Midbrain (tissue), 1 donor: ENCODE measurements around the gene AKR1C2.
"Not testable (repeated sequence)": the region's sequence is repeated elsewhere in the genome, so short reads cannot be mapped to it uniquely, and the experiment has no call there.

ENCODE experiments used
- DNase-seq: peaks from one replicate; lab custom pipeline; 2025; lab: John Stamatoyannopoulos, UW

The AKR1C2 gene

DNA sequence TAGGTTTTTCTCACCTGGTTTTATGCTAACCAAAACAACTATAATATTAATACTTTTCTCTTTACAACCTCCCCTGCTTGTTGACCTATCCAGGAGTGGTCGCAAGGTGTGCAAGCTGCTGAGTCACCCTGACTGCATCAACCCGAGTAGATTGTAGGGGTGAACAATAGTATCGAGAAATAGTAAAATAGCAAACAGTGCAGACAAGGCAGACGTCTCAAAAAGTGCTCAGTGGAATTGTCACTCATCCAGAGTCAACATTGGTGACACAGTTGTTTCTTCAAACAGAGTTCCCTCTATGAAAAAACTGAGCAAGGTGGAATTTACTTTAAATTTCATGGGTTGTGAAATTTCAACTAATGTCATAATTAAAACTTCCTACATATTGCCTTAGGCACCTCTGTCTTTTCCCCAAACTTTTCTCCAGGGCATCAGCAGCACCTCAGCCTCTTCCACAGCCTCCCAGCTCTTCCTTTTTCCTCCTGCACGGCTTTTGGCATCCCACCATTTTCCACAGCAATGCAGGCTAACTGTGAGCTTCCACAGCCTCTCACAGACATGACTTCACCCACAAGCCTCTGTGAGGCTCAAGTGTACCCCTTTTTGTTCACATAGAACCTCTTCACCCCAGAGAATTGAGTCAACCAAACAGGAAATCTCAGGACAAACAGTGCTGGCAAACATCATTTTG lies 46.6 kb downstream of the AKR1C2 start:
- DNase-seq = not testable (repeated sequence)

DNA sequence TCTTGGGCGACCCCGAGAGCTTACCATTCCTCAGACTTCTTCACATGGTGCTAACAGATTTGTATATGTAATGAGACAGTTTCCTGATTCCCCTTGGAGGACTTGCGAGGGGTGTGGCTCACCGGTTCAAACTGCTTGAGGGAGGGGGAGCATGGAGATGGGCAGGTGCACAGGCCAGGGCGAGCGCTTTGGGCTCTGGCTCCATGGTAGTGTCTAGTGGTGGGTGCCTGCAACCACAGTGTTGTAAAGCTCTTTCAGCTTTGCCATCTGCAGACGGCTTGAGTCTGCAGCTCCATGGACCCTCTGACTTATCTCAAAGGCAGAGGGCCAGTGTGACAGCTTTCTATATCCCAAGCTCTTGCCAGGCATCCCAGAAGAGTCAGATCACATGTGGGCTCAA lies 47.6 kb downstream of the AKR1C2 start:
- DNase-seq = not testable (repeated sequence)

DNA sequence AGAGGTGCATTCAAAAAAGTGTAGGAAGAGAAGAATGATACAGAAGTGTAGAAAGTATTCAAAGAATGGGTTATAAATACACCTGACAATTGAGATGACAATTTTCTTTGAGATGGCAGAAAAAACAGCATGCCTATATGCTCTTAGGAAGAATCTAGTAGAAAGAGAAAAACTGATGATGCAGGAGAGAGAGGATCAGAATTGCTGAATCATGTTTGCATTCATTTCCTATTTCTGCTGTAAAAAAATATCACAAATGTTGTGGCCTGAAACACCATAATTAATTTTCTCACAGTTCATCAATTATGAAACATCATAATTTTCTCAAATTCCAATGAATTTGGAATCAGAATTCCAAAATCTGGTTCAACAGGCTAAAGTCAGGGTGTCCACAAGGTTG lies 50.3 kb downstream of the AKR1C2 start:
- DNase-seq = no peak

DNA sequence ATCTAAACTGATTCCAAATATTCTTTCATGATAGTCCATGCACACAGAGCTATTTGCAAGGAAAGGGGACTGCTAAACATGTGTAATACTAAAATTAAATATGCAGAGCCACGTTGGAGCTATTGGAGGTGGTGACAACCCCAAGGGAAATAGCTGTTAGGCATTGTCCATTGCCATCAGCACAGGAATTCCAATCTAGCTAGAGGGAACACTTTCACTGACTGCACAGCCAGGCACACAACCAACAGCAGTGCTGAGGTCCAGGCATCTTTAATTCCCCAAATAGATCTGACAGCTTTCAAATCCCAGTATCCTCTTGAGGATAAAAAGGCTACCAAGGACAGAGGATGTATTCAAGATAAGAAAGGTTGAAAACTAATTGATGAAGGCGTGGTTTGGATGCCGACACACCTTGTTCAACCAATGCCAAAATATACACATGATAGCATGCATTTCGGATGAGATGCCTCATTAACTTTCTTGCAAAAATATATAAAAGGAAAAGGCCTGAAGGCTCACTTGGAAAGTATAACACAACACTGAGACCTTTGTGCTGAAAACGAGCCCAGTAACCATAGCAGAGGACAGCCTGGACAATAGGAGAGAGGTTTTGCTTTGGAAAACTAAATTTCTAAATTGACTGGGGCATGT lies 52.0 kb downstream of the AKR1C2 start:
- DNase-seq = not testable (repeated sequence)

DNA sequence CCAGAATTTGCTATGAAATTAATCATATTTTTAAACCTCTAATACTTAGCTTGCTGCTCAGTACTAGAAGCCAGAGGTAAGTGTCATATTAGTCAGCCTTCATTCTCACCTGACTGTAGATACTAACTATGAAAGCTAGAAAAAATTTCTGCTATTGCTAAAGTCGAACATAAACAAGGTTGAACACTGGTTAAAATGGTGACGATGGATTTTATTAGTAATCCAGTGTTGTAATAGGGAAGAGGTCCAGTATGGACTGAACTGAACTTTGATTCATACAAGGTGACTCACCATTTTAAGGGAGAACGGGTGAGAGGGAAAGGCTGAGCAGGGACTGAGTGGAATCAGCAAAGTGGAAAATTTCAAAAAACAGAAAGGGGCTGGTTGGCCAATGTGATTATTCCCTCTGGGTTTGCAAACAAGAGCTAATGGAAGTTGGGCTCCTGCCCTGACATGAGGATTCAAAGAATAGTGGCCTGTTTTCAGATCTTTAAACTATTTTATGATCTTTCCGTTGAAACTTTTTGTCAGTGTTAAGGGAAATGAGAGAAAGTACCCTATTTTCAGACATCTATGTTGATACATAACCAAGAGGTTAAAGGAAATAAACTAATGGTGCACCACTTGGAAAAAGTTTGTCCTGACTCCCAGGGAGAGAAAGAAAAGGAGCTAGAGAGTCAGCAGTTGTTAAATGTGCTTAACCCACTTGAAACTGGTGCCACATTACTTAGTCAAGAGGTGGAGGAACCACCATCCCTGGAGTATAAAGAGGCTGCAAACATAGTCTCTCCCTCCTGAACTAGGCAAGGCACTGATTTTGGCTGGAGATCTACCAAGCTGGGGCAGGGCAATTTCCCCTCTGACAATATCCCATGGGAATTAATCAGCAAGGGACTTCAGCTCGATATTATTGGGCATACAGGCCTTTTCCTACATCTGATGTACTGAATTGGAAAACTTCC lies 55.7 kb downstream of the AKR1C2 start:
- no peak for DNase-seq

DNA sequence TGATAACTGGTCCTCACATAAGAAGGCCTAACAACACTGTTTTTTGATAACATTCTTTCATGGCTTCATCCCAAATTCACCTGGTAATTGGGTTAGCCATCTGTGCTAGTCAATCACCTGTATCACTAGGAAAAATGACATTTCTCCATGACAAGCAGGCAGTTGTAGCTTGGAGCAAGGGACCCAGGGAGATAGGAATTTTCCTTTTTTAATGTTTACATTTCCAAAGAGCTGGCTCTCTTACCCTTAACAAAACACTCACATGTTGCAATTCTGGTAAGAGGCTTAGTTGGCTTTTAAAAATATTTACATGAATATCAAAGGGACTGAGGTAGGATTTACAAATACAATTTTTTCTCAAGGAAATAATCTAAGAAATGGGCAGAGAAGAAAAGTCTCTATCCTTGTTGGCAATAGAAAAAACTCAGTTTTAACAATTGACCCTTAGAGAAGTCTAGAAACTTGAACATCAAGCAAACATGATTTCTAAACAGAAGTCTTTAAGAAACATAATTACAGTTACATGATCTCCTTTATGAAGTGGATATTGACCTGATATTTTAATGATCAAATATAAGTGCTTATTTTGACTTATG lies 56.5 kb downstream of the AKR1C2 start:
- DNase-seq = no peak

DNA sequence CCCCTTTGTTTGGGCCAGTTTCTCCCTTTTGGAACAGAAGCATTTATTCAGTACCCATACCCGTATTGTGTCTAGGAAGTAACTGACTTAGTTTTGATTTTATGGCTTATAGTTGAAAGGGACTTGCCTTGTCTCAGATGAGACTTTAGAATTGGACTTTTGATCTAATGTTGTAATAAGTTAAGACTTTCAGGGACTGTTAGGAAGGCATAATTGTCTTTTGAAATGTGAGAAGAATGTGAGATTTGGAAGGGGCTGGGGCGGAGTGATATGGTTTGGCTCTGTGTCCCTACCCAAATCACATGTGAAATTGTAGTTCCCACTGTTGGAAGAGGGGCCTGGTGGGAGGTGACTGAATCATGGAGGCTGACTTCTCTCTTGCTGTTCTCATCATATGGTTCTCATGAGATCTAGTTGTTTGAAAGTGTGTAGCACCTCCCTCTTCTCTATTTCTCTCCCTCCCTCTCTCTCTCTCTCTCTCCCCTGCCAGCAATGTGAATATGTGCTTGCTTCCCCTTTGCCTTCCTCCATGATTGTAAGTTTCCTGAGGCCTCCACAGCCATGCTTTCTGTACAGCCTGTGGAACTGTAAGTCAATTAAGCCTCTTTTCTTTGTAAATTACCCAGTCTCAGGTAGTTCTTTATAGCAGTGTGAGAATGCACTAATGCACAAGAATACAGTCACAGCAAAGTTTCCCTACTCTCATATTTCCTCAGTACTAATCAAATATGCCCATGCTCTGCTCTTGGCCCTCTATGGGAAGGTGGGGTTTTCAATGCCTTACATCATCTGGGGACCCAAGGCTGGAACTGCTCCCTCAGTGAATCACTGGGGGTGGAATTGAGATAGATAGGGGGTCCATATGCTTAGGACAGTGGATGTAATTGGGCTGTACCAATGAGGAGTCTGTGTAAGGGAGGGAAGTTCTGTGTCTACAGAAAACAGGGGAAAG lies 57.6 kb downstream of the AKR1C2 start:
- DNase-seq = no peak

DNA sequence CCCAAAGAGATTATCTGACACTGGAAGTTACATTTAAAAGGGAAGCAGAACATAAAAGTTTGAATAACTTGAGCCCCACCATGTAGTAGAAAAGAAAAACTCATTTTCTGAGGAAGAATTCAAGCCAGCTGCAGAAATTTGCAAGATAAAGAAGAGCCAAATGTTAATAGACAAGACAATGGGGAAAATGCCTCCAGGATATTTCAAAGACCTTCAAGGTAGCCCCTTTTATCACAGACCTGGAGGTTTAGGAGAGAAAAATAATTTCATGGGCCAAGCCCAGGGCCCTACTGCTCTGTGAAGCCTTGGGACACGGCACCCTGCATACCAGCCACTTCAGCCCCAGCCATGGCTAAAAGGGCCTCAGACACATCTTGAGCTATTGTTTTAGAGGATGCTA lies 58.8 kb downstream of the AKR1C2 start:
- no peak for DNase-seq

DNA sequence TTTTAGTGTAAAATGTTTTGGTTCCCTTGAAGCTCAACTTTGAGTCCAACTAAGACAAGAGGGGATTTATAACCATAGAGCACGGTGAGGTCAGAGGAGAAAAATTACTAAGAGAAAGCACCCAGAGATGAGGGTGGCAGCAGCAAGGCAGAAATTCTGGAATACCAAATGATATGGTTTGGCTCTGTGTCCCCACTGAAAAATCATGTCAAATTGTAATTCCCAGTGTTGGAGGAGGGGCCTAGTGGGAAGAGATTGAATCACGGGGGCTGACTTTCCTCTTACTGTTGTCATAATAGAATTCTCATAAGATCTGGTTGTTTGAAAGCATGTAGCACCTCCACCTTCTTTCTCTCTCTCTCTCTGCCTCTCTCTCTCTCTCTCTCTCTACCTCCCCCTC lies 59.8 kb downstream of the AKR1C2 start:
- no peak for DNase-seq

DNA sequence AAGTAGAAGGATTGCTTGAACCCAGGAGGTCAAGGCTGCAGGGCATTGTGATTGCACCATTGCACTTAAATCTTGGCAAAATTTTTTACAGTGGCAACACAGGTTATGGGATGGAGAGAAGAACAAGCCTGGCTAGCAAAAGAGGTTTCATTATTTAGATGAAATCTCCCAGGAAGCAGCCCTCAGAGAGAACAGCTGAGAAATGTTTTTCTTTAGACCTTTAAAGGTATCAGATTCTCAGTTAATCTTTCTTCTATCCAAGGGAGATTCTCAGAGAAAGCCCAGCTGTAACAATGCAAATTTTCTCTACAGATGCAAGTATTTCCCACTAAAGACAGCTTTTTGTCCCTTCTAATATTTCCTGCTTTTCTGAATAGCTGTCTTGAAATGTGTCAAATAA lies 60.2 kb downstream of the AKR1C2 start:
- DNase-seq = not testable (repeated sequence)

DNA sequence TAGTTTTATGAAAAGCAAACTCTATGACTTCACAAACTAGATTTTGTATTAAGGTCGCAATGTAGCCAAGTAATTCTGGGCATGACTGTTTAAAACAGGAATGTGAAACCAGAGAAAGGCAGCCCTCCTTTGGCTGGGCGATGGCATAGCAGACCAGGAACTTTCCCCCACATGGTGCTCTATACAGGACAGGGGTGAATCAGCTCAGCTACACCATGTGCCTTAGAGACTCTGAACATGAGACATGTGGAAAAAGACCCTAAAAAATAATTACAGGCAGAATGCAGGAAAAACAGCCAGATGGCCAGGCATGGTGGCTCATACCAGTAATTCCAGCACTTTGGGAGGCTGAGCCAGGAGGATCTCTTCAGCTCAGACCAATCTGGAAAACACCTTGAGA lies 60.7 kb downstream of the AKR1C2 start:
- not testable (repeated sequence) for DNase-seq

DNA sequence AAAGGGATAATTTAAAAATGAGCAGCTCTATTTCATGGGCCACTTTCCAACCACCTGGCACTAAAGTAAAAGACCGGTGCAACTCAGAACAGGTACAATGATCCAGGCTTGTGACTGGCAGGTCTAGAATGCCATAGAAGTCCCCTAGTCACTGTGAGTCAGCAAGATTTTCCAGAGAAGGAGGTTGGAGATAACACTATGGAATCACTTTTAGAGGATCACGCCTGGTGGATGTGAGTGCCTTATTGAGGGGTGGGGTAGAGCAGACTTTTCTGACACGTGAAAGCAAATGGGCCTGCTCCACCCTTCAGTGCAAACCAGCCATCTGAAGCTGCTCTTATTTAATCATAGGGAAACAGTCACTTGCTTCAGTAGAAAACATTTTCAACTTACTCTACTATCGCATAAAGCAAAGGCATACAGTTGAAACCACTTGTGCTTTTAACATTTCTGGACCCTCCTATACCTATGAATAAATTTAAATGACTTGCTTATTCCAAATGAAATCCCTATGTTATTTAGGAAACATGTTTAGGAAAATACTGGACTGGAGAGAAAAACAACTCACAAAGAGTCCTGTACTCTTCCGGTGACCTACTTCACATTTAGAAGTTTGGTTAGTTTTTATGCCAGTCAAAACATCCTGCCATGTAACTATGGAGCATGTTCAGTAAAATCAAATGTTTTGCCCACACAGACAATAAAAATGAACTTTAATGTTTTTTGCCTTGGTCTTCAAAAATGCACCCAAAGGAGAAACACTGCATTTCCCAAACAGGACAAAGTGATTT lies 61.9 kb downstream of the AKR1C2 start:
- DNase-seq = no peak

DNA sequence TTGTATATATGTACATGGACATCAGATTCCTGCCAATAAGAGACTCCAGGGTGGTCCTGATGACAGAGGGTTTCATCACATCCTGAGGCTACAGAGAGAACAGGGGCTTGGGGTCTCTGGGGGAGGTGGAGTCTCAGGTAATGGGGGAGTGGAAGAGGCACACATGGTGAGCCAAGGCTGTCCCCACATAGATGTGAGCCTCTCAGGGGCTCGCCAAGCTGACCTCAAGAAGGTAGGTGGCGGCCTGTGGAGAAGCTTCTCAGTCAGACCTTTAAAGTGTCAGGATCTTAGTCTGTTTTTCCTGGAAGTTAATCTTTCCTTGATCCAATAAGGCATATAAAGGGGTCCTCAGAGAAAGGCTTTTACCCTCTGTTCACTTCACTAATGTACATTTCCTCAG lies 62.7 kb downstream of the AKR1C2 start:
- not testable (repeated sequence) for DNase-seq

DNA sequence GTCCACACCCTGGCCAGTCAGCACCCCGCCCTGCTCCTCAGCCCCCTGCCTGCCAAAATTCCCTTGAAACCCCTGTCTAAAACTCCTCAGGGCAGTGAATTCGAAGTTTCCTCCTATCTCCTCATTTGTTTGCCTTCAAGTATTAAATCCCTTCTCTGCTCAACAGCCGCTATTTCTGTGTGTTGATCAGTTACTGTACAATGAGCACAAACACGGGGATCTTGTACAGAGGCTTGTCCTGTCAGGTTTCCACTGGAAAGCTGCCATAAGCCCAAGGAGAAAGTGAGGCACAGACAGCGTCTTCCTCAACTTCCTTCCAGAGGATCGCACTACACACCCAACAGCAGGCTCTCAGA lies 63.6 kb downstream of the AKR1C2 start:
- not testable (repeated sequence) for DNase-seq

DNA sequence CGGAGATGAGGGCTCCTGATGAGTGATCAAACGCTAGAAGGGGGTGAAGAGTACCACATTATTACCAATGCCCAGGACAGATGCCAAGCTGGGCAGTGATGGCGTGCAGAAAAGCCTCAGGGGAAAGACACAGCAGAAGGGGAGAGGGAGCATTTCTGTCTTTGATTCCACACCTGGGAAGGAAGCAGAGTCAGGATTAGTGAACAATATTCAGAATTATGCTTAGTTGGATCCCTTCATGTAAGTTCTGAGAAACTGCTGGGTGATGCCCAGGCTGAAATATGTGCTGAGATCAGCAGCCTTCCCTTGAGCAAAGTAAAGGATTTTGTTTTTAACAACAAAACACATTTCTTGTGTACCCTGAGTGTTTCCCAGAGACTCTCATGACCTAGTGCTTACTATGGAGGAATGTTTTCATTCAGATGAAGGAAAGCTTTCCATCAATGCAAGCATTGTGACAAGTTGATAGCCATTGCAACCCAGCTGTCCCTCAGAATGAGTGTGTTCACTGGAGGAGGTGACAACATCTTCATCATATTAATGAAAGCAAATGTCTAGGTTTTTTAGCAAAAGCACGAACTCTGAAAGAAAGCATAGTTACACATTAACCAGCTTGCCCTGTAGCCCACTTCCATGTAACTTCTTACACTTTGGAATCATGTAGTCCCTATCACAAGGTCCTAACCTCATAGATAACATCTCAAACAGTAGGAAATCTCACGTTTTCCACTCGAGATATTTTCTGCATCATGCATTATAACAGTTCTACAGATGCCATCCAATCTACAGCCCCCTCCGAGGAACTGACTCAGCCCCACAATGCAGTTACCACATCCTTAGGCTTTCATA lies 64.2 kb downstream of the AKR1C2 start:
- DNase-seq = no peak
